ENCODE results near the gene SPTAN1.

Gene SPTAN1

GRCh38 chr9:128617943-128618342 lies 65.6 kb downstream of the SPTAN1 start:
- Histone ChIP-seq H3K9me2 (replicated peaks; ENCODE audit: low read depth, low read length) (no peaks in the 10 kb centered on the region), H3K36me3 (ENCODE audit: insufficient read depth, low read length) (peaks cover 79% of the 10 kb centered on the region; the same call in 1 of the 2 replicates), H3K9me3 (ENCODE audit: insufficient read depth, low read depth, low read length) (no peaks in the 10 kb centered on the region), H4K20me1 (ENCODE audit: insufficient read depth, low read length, poor library complexity, severe bottlenecking) (no peaks in the 10 kb centered on the region), H3F3A (ENCODE audit: low read depth) (no peaks in the 10 kb centered on the region), H2AFZ (ENCODE audit: low read length) (no peak overlapping the region), H3K9ac (ENCODE audit: low read depth, low read length, poor library complexity, severe bottlenecking) (no peak overlapping the region), H3K4me2 (ENCODE audit: low read depth, low read length, poor library complexity, severe bottlenecking) (no peak overlapping the region), H3K4me3 (ENCODE audit: low read length, poor library complexity, severe bottlenecking) (no peak overlapping the region), H3K27me3 (ENCODE audit: insufficient read depth, low read length, poor library complexity, severe bottlenecking) (no peaks in the 10 kb centered on the region), H3K4me1 (ENCODE audit: insufficient read depth, low read length, poor library complexity, severe bottlenecking) (no peaks in the 10 kb centered on the region), H3K79me2 (ENCODE audit: insufficient read depth, low read length) (no peaks in the 10 kb centered on the region)
- TF ChIP-seq CTCF (conservative IDR thresholded peaks at IDR 0.05; ENCODE audit: low read length) = no peak
- no peak for TF ChIP-seq EZH2phosphoT487 (IDR thresholded peaks at IDR 0.05; ENCODE audit: borderline replicate concordance)

DNA sequence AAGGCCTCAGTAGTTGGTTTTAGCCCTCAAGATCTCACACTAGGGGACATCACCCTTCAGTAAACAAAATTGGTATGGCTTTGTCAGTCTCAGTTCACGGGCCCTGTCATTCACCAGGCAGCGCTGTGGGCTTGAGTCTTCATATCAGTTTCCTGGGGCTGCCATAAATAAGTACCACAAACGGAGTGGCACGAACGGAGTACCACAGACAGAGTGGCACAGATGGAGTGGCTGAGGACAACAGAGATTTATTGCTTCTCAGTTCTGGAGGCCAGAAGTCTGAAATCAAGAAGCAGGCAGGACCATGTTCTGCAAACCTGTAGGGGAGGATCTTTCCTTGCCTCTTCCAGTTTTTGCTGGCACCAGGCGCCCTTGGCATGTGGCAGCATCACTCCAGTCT lies 66.7 kb downstream of the SPTAN1 start:
- Histone ChIP-seq H2AFZ (ENCODE audit: low read length) (no peak overlapping the region), H3K4me1 (ENCODE audit: insufficient read depth, low read length, poor library complexity, severe bottlenecking) (no peaks in the 10 kb centered on the region), H3K4me3 (ENCODE audit: low read length, poor library complexity, severe bottlenecking) (no peak overlapping the region), H4K20me1 (ENCODE audit: insufficient read depth, low read length, poor library complexity, severe bottlenecking) (no peaks in the 10 kb centered on the region), H3K9me3 (ENCODE audit: insufficient read depth, low read depth, low read length) (no peaks in the 10 kb centered on the region), H3K27me3 (ENCODE audit: insufficient read depth, low read length, poor library complexity, severe bottlenecking) (no peaks in the 10 kb centered on the region), H3K36me3 (ENCODE audit: insufficient read depth, low read length) (peaks cover 69% of the 10 kb centered on the region; the same call in 1 of the 2 replicates), H3K9me2 (replicated peaks; ENCODE audit: low read depth, low read length) (no peaks in the 10 kb centered on the region), H3K79me2 (ENCODE audit: insufficient read depth, low read length) (no peaks in the 10 kb centered on the region), H3K4me2 (ENCODE audit: low read depth, low read length, poor library complexity, severe bottlenecking) (no peak overlapping the region), H3F3A (ENCODE audit: low read depth) (no peaks in the 10 kb centered on the region), H3K9ac (ENCODE audit: low read depth, low read length, poor library complexity, severe bottlenecking) (no peak overlapping the region)
- TF ChIP-seq CTCF (conservative IDR thresholded peaks at IDR 0.05; ENCODE audit: low read length) (no peak), EZH2phosphoT487 (IDR thresholded peaks at IDR 0.05; ENCODE audit: borderline replicate concordance) (no peak)

- Histone ChIP-seq H3K9me2 (replicated peaks; ENCODE audit: low read depth, low read length) (no peaks in the 10 kb centered on the region), H3K4me1 (ENCODE audit: insufficient read depth, low read length, poor library complexity, severe bottlenecking) (no peaks in the 10 kb centered on the region), H2AFZ (ENCODE audit: low read length) (no peak overlapping the region), H3K9ac (ENCODE audit: low read depth, low read length, poor library complexity, severe bottlenecking) (no peak overlapping the region), H3K4me3 (ENCODE audit: low read length, poor library complexity, severe bottlenecking) (no peak overlapping the region), H3K36me3 (ENCODE audit: insufficient read depth, low read length) (peaks cover 69% of the 10 kb centered on the region; the same call in 1 of the 2 replicates), H3K27me3 (ENCODE audit: insufficient read depth, low read length, poor library complexity, severe bottlenecking) (no peaks in the 10 kb centered on the region), H3K9me3 (ENCODE audit: insufficient read depth, low read depth, low read length) (no peaks in the 10 kb centered on the region), H3K4me2 (ENCODE audit: low read depth, low read length, poor library complexity, severe bottlenecking) (no peak overlapping the region), H4K20me1 (ENCODE audit: insufficient read depth, low read length, poor library complexity, severe bottlenecking) (no peaks in the 10 kb centered on the region), H3K79me2 (ENCODE audit: insufficient read depth, low read length) (no peaks in the 10 kb centered on the region), H3F3A (ENCODE audit: low read depth) (no peaks in the 10 kb centered on the region)
- TF ChIP-seq CTCF (conservative IDR thresholded peaks at IDR 0.05; ENCODE audit: low read length) (no peak), EZH2phosphoT487 (IDR thresholded peaks at IDR 0.05; ENCODE audit: borderline replicate concordance) (no peak)
Measured at GRCh38 chr9:128619779-128620178, 67.4 kb downstream of the SPTAN1 start.

Data from Loucy (cell line).